Endodermal cell (in vitro differentiated cells): ENCODE results near the gene LAMA2. TPM values are rescaled to one million over a fixed set of nuclear protein-coding genes. Genes with fewer than 3 reads are reported as not detected.

Experiments
- DNase-seq: peaks from one replicate; pipeline ENCODE4 v3.0.0-alpha.2; 2017
- H3K27ac ChIP-seq: 2 replicates; pipeline ENCODE4 v1.5.1; 2013; ENCODE audit warnings: mild to moderate bottlenecking, low read depth, low read length, moderate library complexity
- H3K27me3 ChIP-seq: 2 replicates; pipeline ENCODE4 v1.6.1; 2013; ENCODE audit warnings: mild to moderate bottlenecking, low read length, moderate library complexity; ENCODE audit not compliant: insufficient read depth, control insufficient read depth, poor library complexity, severe bottlenecking
- H3K36me3 ChIP-seq: 2 replicates; pipeline ENCODE4 v1.7.0; 2013; ENCODE audit warnings: mild to moderate bottlenecking, low read length, moderate library complexity; ENCODE audit not compliant: control insufficient read depth, insufficient read depth
- H3K4me1 ChIP-seq: one replicate; pipeline ENCODE4 v1.7.0; 2013; ENCODE audit warnings: low read length; ENCODE audit not compliant: control insufficient read depth, insufficient read depth
- H3K4me3 ChIP-seq: 2 replicates; pipeline ENCODE4 v1.5.1; 2013; ENCODE audit warnings: mild to moderate bottlenecking, low read length, moderate library complexity
- H3K9ac ChIP-seq: 2 replicates; pipeline ENCODE4 v1.6.1; 2013; ENCODE audit warnings: mild to moderate bottlenecking, low read length, moderate library complexity; ENCODE audit not compliant: poor library complexity, severe bottlenecking; ENCODE audit errors: extremely low read depth
- H3K9me3 ChIP-seq: 2 replicates; pipeline ENCODE4 v1.6.1; 2013; ENCODE audit warnings: mild to moderate bottlenecking, low read length, moderate library complexity; ENCODE audit not compliant: control insufficient read depth
- H3K27ac Mint-ChIP-seq: 2 replicates; pipeline ENCODE4 v1.8.0; 2020; ENCODE audit warnings: mixed read lengths
- H3K27me3 Mint-ChIP-seq: 2 replicates; pipeline ENCODE4 v1.8.0; 2021; ENCODE audit warnings: mild to moderate bottlenecking, mixed read lengths; ENCODE audit not compliant: insufficient read depth
- H3K36me3 Mint-ChIP-seq: 2 replicates; pipeline ENCODE4 v1.8.0; 2020; ENCODE audit warnings: low read depth, mixed read lengths
- H3K4me1 Mint-ChIP-seq: 2 replicates; pipeline ENCODE4 v1.8.0; 2020; ENCODE audit warnings: mixed read lengths
- H3K4me3 Mint-ChIP-seq: 2 replicates; pipeline ENCODE4 v1.8.0; 2020; ENCODE audit warnings: mild to moderate bottlenecking, moderate library complexity, mixed read lengths
- H3K9me3 Mint-ChIP-seq: 2 replicates; pipeline ENCODE4 v1.8.0; 2020; ENCODE audit warnings: mild to moderate bottlenecking, mixed read lengths
- WGBS, 2 experiments: methylation state at CpG; one replicate each; pipeline versions ENCODE4 v1.1.5 to v1.1.7; 2013; ENCODE audit warnings: missing lambda C conversion rate in 2 of 2, mixed read lengths in 1 of 2; ENCODE audit not compliant: insufficient coverage in 1 of 2, insufficient read length in 1 of 2; 5-methylcytosine and 5-hydroxymethylcytosine counted together
- total RNA-seq, 2 donors: library from RNA; stranded (reverse); fragmentation: NEBNext Ultra II Directional in 1 of 2; extraction: Animal tissue kit (Norgen Biotek cat#: 25700) in 1 of 2; gene quantifications; 2 replicates in 1 of 2; 3 replicates in 1 of 2; pipeline ENCODE4 v1.2.1, GENCODE V29; 2021
- TF ChIP-seq, protein P1 (sequence below): fragments of 200-600 bp; sonication (generic); conservative IDR thresholded peaks from 2 replicates; pipeline ENCODE4 v1.5.0; 2021; ENCODE audit warnings: antibody characterized with exemption, mild to moderate bottlenecking

The LAMA2 gene
- total RNA-seq, 2 donors from 2014 or later = 2.3 to 4.1 TPM

DNA sequence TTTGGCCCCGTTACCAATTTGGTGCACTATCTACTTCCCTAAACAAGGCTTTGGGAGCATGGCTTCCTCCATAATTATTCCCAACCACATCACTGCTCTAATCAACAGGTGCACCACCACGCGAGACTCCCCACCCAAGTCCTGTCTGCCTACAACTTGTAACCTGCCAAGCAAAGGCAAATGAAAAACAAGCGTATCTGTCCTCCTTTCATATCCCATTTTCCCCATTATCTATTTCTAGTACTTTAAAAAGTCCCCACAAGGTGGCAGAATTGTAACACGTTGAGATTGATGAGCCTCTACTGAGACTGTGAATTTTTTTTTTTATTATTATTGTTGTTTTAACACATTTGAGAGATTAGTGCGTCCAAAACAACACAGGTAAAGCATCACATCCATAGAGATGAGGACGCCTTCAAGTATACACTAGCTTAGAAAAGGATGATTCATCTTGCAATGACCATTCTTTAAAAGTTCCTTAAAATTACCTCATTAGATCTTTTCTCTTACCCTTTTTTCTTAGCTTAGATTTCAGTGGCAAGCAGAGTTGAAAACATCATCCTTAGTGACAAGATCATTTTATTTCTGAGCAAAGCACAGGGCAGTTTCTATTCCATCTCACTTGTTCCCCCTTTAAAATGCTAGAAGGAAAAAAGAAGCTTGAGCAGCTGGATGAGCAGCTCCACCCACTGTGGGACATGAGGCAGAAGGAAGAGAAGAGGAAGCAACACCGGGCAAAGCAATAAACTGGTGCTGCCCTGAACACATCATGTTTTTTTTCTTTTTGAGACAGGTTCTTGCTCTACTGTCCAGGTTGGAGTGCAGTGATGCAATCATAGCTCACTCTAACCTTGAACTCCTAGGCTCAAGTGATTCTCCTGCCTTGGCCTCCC lies 616.3 kb downstream of the LAMA2 start:
- 35 to 43% methylated on average over 4 to 8 of the region's 8 CpGs for WGBS, 2 experiments

DNA sequence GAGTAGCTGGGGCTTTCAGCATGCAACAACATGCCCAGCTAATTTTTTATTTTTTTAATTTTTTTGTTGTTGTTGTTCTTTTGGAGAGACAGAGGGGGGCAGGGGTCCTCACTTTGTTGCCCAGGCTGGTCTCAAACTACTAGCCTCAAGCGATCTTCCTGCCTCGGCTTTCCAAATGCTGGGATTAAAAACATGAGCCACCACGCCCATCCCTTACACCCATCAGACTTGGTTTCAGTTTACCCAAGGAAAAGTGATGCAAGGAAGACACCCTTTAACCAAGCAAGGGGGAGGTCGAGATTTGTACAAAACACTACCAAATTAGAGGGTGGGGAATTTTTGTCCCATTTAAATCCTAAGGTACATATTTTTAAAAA lies 616.9 kb downstream of the LAMA2 start:
- Mint-ChIP-seq H3K27ac (no peak overlapping the region), H3K36me3 (no peaks in the 10 kb centered on the region), H3K9me3 (no peaks in the 10 kb centered on the region), H3K27me3 (no peaks in the 10 kb centered on the region), H3K4me1 (peaks cover 11% of the 10 kb centered on the region), H3K4me3 (no peak overlapping the region)
- Histone ChIP-seq H3K4me3 (no peak overlapping the region), H3K27ac (no peak overlapping the region), H3K36me3 (no peaks in the 10 kb centered on the region), H3K9me3 (no peaks in the 10 kb centered on the region), H3K4me1 (no peaks in the 10 kb centered on the region), H3K9ac (no peak overlapping the region), H3K27me3 (no peaks in the 10 kb centered on the region)
- TF ChIP-seq, protein P1, sequence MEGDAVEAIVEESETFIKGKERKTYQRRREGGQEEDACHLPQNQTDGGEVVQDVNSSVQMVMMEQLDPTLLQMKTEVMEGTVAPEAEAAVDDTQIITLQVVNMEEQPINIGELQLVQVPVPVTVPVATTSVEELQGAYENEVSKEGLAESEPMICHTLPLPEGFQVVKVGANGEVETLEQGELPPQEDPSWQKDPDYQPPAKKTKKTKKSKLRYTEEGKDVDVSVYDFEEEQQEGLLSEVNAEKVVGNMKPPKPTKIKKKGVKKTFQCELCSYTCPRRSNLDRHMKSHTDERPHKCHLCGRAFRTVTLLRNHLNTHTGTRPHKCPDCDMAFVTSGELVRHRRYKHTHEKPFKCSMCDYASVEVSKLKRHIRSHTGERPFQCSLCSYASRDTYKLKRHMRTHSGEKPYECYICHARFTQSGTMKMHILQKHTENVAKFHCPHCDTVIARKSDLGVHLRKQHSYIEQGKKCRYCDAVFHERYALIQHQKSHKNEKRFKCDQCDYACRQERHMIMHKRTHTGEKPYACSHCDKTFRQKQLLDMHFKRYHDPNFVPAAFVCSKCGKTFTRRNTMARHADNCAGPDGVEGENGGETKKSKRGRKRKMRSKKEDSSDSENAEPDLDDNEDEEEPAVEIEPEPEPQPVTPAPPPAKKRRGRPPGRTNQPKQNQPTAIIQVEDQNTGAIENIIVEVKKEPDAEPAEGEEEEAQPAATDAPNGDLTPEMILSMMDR = no peak
- 98 to 100% methylated on average over 2 to 4 of the region's 4 CpGs for WGBS, 2 experiments
- DNase-seq = no peak

More for the DNA sequence above, 616.3 kb downstream of the LAMA2 start:
- no peak overlapping the region for H3K27ac Mint-ChIP-seq
- no peaks in the 10 kb centered on the region for H3K4me1 ChIP-seq
- no peaks in the 10 kb centered on the region for H3K9me3 Mint-ChIP-seq
- H3K27me3 Mint-ChIP-seq = no peaks in the 10 kb centered on the region
- TF ChIP-seq, protein P1 = peak; percentile 81
- no peaks in the 10 kb centered on the region for H3K27me3 ChIP-seq
- H3K4me3 Mint-ChIP-seq = no peak overlapping the region
- H3K27ac ChIP-seq = no peak overlapping the region
- peaks cover 11% of the 10 kb centered on the region for H3K4me1 Mint-ChIP-seq
- no peak overlapping the region for H3K4me3 ChIP-seq
- no peak overlapping the region for H3K9ac ChIP-seq
- no peaks in the 10 kb centered on the region for H3K36me3 ChIP-seq
- DNase-seq = peak; percentile 54
- no peaks in the 10 kb centered on the region for H3K36me3 Mint-ChIP-seq
- H3K9me3 ChIP-seq = no peaks in the 10 kb centered on the region

DNA sequence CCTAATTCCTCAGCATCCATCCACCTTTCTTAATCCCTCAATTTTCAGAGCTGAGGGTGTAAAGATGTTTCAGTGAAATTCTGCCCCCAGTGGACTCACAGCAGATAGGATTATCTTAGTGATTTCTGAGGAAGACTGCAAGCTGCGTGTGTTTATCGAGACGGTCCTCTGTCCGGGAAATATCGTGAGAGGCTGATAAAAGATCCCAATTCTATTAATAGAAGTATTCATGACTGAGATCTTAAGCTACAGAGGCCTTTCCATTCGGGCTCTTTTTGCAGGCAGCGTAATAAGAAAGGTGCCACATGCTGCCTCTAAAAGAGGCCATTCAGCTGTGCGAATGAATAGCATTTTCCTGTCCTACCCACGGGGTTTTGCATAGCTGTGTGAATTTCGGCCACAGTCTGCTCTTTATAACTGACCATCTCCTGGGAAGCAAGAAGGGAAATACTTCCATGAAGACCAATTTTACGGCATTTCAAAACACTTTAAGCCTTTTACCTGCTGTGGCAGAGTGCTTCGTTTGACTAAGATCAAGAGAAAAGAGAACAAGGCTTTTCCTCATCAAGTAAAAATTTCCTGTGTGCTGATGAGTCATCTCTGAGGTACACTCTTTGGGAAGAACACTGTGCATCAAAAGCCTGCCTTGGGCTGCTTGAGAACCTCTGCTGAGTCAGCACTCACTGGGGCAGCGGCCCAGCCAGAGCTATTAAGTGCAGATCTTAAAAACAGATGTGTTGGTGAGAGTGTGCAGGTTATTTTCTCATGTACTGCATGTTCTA lies 618.2 kb downstream of the LAMA2 start:
- Histone ChIP-seq H3K36me3 (no peaks in the 10 kb centered on the region), H3K9ac (no peak overlapping the region), H3K4me3 (no peak overlapping the region), H3K4me1 (no peaks in the 10 kb centered on the region), H3K27ac (peak overlapping the region; percentile 47), H3K27me3 (no peaks in the 10 kb centered on the region), H3K9me3 (no peaks in the 10 kb centered on the region)
- H3K27ac Mint-ChIP-seq = peak overlapping the region; percentile 74
- no peaks in the 10 kb centered on the region for H3K36me3 Mint-ChIP-seq
- H3K27me3 Mint-ChIP-seq = no peaks in the 10 kb centered on the region
- WGBS, 2 experiments = 66 to 80% methylated on average over 8 to 13 of the region's 13 CpGs
- peaks cover 11% of the 10 kb centered on the region for H3K4me1 Mint-ChIP-seq
- no peaks in the 10 kb centered on the region for H3K9me3 Mint-ChIP-seq
- no peak overlapping the region for H3K4me3 Mint-ChIP-seq
- TF ChIP-seq, protein P1 = peak; percentile 67
- peak; percentile 52 for DNase-seq
